GM19452 (cell line): Measurements from ENCODE around the gene GRID1.
"Not testable (repeated sequence)": the region's sequence is repeated elsewhere in the genome, so short reads cannot be mapped to it uniquely, and the experiment has no call there.

ENCODE experiments used
- ATAC-seq: cut with Tn5 transposase; IDR thresholded peaks from one replicate; pipeline ENCODE4 v1.9.1; 2021; ENCODE audit not compliant: unreplicated experiment

The GRID1 gene

GRCh38 chr10:86194684-86195083, 171.9 kb downstream of the GRID1 start:
- no peak for ATAC-seq

GRCh38 chr10:86193841-86194240, 172.8 kb downstream of the GRID1 start:
- no peak for ATAC-seq

DNA sequence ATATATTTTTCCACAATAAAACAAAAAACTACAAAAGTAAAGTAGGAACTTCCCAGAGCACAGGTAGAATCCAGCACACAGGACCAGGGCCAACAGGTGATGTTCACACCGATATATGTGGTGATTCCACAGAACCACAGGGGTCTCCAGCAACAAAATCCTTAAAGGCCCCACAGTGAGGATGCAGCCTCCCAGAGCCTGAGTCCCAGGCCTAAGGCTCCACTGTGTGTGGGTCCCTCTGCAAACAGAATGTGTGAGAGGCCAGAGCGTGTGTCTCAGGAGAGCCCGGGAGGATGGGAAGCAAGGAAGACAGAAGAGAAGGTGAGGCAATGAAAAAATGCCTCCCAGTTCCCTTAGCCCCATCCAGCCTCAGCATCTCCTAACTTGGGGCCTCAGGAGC, 173.9 kb downstream of the GRID1 start:
- ATAC-seq = no peak

DNA sequence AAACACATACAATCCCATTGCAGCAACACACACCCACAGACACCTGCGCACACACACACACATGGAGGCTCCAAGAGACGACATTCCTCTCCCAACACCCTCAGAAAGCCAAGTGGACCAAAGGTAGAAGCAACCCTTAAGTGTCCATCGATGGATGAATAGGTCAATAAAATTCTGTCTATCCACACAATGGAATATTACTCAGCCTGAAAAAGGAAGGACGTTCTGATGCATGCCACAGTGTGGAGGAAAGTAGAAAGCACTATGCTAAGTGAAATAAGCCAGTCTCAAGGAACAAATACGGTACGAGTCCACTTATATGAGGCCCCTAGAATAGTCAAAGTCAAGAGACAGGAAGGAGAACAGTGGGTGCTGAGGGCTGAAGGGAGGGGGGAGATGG, 174.4 kb downstream of the GRID1 start:
- ATAC-seq = no peak

- ATAC-seq = no peak
These were observed 174.9 kb downstream of the GRID1 start for GRCh38 chr10:86191686-86192085.

GRCh38 chr10:86191166-86191565, 175.4 kb downstream of the GRID1 start:
- no peak for ATAC-seq

DNA sequence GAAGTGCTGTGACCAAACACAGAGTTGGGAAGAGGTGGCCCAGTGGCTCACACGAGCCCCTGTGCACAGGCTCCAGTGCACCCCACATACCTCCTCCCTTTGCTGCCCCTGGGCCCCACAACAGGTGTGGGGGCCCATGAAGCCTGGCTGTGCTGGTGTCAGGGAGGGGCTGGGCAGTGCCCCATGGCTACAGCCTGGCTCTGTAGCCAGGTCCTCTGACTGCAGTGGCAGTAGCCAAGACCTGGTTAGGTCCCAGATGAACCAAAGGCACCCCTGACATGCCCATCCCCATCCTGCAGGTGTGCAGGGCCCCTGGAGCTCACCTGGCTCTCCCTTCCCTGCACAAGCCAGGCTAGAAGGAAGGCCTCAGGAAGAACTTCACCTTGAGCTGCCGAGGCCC, 176.3 kb downstream of the GRID1 start:
- no peak for ATAC-seq

DNA sequence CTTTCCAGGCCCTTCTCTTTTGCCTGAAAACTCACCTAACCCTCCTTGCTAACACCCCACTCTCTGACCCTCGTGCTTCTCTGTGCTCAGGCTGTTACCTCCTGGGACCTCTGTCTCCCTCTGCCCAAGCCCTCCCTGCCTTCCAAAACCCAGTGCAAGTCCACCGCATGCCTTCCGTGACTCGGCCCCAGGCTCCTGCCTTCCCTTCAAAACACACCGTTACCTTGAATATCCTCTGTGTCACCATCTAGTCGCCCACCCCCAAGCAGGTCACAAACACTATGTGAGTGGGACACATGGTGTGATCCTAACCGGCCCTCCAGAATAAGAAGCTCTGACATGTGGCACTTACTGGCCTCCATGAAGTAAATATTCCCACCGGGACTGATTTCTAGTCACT, 176.7 kb downstream of the GRID1 start:
- ATAC-seq = no peak

DNA sequence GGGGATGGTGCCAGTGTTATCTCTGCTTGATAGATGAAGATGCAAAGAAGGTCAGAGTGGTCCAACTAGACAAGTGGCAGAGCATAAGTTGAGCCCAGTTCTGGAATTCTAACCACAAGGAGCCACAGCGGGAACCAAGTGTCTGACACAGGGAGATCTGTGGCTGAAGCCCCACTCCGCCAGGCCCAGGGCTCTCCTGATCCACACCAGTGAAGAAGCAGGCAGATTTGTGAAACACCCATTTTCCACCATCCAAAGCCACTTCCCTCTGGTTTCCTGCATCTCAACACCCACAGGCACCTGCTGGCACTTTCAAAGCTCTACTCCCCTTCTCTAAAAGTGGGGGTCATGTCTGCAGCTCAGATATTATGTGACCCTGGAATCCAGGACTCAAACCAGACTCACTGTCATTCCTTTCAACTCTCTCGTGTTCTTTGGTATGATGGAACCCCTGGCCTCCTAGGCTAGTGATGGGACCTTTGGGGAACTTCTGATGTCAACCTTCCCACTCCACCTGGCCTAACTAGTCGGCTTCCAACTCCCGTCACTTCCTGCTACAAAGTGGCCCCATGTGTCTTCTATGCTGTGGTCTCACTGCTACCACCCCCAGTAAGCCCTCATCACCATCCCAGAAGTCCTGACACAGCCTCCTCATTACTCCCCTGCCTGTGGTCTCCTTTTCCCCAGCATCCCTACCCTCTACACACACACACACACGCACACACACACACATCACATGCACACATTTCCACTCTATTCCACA, 177.6 kb downstream of the GRID1 start:
- no peak for ATAC-seq

DNA sequence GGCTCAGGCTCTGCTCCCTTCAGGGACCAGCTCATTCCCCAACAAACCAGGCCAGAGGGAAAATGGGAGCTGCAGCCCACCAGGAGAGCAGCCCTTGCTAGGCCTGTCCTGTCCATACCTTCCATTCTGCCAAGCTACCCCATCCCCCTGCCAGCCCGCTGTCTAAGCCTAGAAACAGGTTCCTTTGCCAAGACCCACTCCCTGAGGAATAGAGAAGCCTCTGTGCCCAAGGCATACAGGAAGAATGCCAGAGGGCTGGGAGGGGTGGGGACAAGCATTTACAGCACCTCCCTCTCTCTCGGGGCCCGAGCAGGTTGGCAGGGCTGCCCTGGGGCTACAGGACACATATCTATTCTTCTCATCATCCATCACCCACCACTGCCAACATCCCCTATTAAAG, 178.3 kb downstream of the GRID1 start:
- no peak for ATAC-seq

DNA sequence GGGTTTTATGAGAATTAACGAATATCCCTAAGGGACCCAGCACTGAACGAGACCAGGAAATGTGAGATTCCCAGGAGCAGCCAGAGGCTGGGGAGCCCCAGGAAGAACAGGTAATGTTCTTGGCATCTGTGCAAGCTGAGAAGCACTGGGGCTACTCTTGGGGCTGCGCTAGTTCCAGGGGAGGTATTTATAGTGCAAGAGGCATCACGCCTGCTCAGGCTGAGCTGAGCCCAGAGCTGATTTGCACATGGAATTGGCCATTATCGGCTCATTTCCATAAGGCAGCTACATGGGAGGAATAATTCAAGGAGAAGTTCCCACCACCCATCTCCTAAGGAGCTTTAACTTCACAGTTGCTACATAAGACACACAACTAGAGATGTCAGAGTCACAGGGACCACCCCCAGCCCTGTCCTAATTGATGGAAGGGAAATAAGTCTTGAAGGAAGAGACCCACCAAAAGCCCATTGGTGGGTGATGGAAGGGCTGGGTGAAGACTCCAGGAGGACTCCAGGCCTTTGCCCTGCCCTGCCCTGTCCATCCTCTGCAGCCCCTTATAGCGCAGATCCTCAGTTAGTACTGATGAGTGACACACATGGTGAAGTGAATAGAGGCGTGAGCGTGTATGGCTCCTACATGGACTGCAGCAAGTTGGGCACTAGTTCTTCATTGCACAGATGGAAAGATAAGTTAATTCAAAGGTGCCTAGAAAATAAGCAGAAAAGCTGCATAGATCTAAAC, 178.9 kb downstream of the GRID1 start:
- no peak for ATAC-seq

DNA sequence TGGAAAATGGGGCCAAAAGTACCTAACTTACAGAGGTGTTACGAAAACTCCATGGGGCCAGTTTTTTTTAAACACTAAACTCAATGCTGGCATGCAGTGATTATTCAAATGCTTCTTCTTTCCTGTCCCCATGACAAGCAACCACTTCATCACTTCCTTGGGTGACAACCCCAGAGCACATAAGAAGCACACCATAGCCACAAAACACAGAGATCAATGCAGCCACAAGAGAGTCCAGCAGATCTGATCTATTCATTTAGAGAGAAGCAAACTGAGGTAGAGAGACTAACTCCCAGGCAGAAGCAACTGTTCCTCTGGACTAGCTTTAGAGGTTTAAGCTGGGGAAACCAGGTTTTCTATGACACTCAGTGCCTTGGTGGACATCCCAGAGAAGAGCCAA, 180.0 kb downstream of the GRID1 start:
- ATAC-seq = no peak

GRCh38 chr10:86182595-86182994, 184.0 kb downstream of the GRID1 start:
- ATAC-seq = no peak

GRCh38 chr10:86182150-86182549, 184.4 kb downstream of the GRID1 start:
- no peak for ATAC-seq

DNA sequence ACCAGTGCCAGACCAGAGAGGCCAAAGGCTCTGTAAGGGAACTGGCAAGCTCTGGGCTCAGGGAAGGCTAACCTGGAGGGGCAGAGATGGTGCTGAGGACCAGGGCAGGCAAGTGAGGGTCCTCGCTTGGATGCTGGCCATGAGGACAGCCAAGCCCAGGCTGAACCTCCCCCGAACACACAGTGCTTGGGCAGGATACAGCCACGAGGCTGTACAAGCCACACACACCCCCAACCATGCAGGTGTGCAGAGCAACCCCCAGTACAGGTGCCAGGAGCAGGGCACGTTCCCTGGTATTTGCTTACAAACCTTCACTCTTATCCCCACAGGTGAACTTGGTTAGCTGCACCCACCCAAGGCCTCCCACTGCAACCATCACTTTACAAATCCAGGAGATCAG, 185.7 kb downstream of the GRID1 start:
- ATAC-seq = no peak

- no peak for ATAC-seq
These were observed 186.6 kb downstream of the GRID1 start for GRCh38 chr10:86179961-86180360.

DNA sequence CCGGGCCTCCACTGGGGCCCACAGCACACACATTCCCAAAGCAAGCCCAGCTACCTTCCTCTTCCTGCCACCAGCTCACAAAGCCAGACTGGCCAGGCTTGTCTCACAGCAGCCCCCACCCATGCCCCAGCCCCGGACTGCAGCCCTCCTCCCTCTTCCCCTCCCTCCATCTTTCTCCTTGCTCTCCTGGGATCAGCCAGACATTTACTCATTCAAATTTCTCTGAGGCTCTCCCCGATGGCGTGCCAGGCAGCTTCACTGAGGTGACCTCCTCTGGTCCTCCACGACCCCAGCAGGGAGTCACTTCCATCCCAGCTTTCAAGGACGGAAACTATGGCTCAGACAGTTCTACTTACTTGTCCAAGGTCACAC, 187.5 kb downstream of the GRID1 start:
- no peak for ATAC-seq

DNA sequence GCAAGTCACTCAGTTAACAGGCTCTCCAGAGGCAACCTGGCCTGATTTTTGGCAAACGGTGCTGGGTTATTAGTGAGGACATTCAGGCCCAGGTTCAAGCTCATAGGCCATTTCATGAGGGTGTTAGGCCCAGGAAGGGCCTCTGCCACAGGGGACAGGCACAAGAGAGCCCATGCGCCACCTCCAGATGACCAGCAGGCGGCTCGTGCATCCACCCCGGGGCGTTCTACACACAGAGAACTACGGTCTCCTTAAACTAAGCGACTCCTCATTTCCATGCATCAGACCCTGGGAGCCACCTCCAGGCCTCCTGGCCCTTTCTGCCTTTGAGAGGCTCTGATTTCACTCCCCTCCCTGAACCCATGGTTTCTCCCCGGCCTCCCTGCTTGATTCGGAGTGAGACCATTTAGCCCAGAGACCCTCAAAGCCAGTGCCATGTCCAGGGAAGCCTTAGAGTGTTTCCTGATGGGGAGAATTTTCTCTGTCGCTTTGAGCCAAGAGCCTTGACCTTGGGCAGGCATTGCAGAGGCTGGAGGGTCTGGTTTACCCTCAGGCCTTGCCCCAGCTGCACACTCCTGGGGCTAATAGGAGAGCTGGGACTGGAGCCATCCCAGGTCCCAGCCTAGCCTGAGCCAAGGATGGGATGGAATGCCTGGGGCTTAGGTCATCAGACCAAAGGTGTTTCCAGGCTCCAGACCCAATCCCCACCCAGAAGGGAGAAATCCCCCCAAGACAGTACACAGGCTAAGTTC, 188.0 kb downstream of the GRID1 start:
- no peak for ATAC-seq

GRCh38 chr10:86177537-86178155, 188.9 kb downstream of the GRID1 start:
- ATAC-seq = no peak

DNA sequence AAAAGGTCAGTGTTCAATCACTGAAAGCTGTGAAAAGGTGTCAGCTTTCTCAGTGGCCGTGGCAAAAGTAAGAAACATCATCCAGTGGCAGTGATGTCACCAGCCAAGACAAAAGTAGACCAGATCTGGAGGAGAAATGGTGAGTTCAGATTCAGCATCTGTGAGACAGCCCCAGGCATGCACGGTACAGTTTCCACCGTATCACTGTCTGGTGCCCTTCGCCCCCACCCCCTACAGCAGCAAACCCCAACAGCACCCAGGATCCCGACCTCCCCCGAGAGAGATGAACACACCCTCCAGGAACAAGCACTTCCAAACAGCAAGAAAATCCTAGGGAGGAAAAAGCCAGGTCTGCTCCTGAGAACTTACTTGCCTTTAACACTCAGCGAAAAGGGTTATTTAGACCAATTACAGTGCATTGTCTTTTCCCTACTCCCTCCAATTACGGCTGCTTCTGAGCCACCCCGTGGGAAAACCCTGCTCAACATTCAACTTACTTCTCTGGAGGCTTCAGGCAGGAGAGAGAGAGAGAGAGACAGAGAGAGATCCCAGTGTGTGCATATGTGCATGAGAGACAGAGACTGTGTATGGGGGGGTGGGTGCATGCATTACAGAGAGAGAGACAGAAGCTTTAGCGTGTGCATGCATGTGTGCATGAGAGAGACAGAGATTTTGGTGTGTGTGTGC, 189.6 kb downstream of the GRID1 start:
- ATAC-seq = no peak

- not testable (repeated sequence) for ATAC-seq
These were observed 191.1 kb downstream of the GRID1 start for GRCh38 chr10:86175476-86175875.
